ENCODE measurements around the gene TUBB4A.
"Not testable (repeated sequence)": the region's sequence is repeated elsewhere in the genome, so short reads cannot be mapped to it uniquely, and the experiment has no call there.

Gene TUBB4A

GRCh38 chr19:6524311-6524710 is 22.2 kb upstream of the TUBB4A start:
- DNase-seq (ENCODE audit: low spot score): no peak

- no peak for DNase-seq (ENCODE audit: low spot score)
Measured at GRCh38 chr19:6522712-6523111, 20.6 kb upstream of the TUBB4A start.

- DNase-seq (ENCODE audit: low spot score): no peak
Measured at GRCh38 chr19:6521718-6522646, 19.9 kb upstream of the TUBB4A start.

GRCh38 chr19:6519289-6519688 is 17.2 kb upstream of the TUBB4A start:
- no peak for DNase-seq (ENCODE audit: low spot score)

GRCh38 chr19:6518145-6518911 is 16.2 kb upstream of the TUBB4A start:
- DNase-seq (ENCODE audit: low spot score): no peak

GRCh38 chr19:6516659-6517291 is 14.7 kb upstream of the TUBB4A start:
- DNase-seq (ENCODE audit: low spot score): peak; percentile 91

GRCh38 chr19:6516018-6516658 is 14.0 kb upstream of the TUBB4A start:
- DNase-seq (ENCODE audit: low spot score): peak; percentile 95

- no peak for DNase-seq (ENCODE audit: low spot score)
Measured at GRCh38 chr19:6514926-6515544, 12.9 kb upstream of the TUBB4A start.

- no peak for DNase-seq (ENCODE audit: low spot score)
Measured at GRCh38 chr19:6514089-6514488, 12.0 kb upstream of the TUBB4A start.

GRCh38 chr19:6510618-6511017 is 8.5 kb upstream of the TUBB4A start:
- DNase-seq (ENCODE audit: low spot score): no peak

GRCh38 chr19:6509118-6509971 is 7.2 kb upstream of the TUBB4A start:
- peak; percentile 96 for DNase-seq (ENCODE audit: low spot score)

- not testable (repeated sequence) for DNase-seq (ENCODE audit: low spot score)
Measured at GRCh38 chr19:6508028-6508771, 6.1 kb upstream of the TUBB4A start.

GRCh38 chr19:6503407-6504201 is 1.5 kb upstream of the TUBB4A start:
- no peak for DNase-seq (ENCODE audit: low spot score)

- no peak for DNase-seq (ENCODE audit: low spot score)
Measured at GRCh38 chr19:6500837-6501739, 1.0 kb downstream of the TUBB4A start.

- no peak for DNase-seq (ENCODE audit: low spot score)
Measured at GRCh38 chr19:6499052-6499790, 2.9 kb downstream of the TUBB4A start.

- DNase-seq (ENCODE audit: low spot score): no peak
Measured at GRCh38 chr19:6498294-6499036, 3.6 kb downstream of the TUBB4A start.

- no peak for DNase-seq (ENCODE audit: low spot score)
Measured at GRCh38 chr19:6495947-6496346, 6.2 kb downstream of the TUBB4A start.
